HepG2 (cell line): Measurements from ENCODE around the gene DDIT4. TPM values are rescaled to one million over a fixed set of nuclear protein-coding genes. Genes with fewer than 3 reads are reported as not detected.

Source experiments
- GLMP ChIP-seq: sonication (generic); formaldehyde crosslinking; IDR thresholded peaks from 2 replicates; pipeline ENCODE4 v1.9.0; 2021; ENCODE audit warnings: missing genetic modification reagents, mild to moderate bottlenecking, borderline replicate concordance
- GRHL1 ChIP-seq: sonication (generic); formaldehyde crosslinking; conservative IDR thresholded peaks from 2 replicates; pipeline ENCODE4 v1.8.0; 2022; ENCODE audit warnings: missing genetic modification reagents
- ZBTB46 ChIP-seq: sonication (generic); formaldehyde crosslinking; IDR thresholded peaks from 2 replicates; pipeline ENCODE4 v1.4.0; 2020; ENCODE audit warnings: mild to moderate bottlenecking, missing genetic modification reagents, borderline replicate concordance
- ZNF580 ChIP-seq: IDR thresholded peaks from 2 replicates; pipeline ENCODE4 v1.6.1; 2016; ENCODE audit warnings: low read depth, borderline replicate concordance
- ZNF646 ChIP-seq: sonication (generic); formaldehyde crosslinking; IDR thresholded peaks from 2 replicates; pipeline ENCODE4 v1.9.0; 2021; ENCODE audit warnings: mild to moderate bottlenecking, missing genetic modification reagents
- polyA plus RNA-seq, 8 experiments: library from polyadenylated mRNA; depleted of rRNA in 3 of 8; stranded (reverse) in 7 of 8; unstranded in 1 of 8; fragments of >200 nt; fragmentation: Illumina TruSeq in 4 of 8; extraction: Trizol in 4 of 8; gene quantifications; 2 replicates each; pipeline versions ENCODE4 v1.2.1 to v1.2.3, GENCODE V29; 2011 to 2016; ENCODE audit warnings: low read depth in 4 of 8, missing spikeins in 1 of 8, mixed read lengths in 1 of 8; ENCODE audit not compliant: insufficient read depth in 1 of 8
- total RNA-seq, 5 experiments: library from RNA; depleted of rRNA; stranded (reverse); fragments of >200 nt; fragmentation: Illumina TruSeq; extraction: Trizol; gene quantifications; 2 replicates each; pipeline ENCODE4 v1.2.3, GENCODE V29; 2016; ENCODE audit warnings: low read depth in 1 of 5

The DDIT4 gene
- total and polyA plus RNA-seq, 2 of the 13 experiments (the other 11 are each of a cell fraction or from before 2014, with no cell fraction given) = 35.6 to 40.7 TPM

GRCh38 chr10:72276421-72277339 is 3.0 kb downstream of the DDIT4 start (continued):
- no peak for TF ChIP-seq ZNF646 (CRISPR knock-in tag)
- TF ChIP-seq GRHL1 (CRISPR knock-in tag) = no peak
- TF ChIP-seq ZBTB46 = peak; percentile 63; the same call in 1 of the 2 replicates
- TF ChIP-seq ZNF580 (CRISPR knock-in tag) = no peak
- no peak for TF ChIP-seq GLMP (CRISPR knock-in tag)
